GM23338 (cell line): ENCODE measurements around the gene CALM1. TPM values are rescaled to one million over a fixed set of nuclear protein-coding genes. Genes with fewer than 3 reads are reported as not detected.

Experiments
- ATAC-seq: fragments of 200-7000 bp; cut with Tn5 transposase; 3 replicates; pipeline ENCODE4 v1.9.1; 2020
- DNase-seq: peaks from one replicate; pipeline ENCODE4 v3.0.0-alpha.2; 2015; ENCODE audit warnings: low spot score
- H2AFZ ChIP-seq: fragments of 200-600 bp; sonication (generic); 2 replicates; pipeline ENCODE4 v1.8.0; 2016; ENCODE audit warnings: antibody characterized with exemption, mild to moderate bottlenecking, moderate library complexity
- H3F3A ChIP-seq: fragments of 200-600 bp; sonication (generic); replicated peaks from 2 replicates; pipeline ENCODE4 v1.8.0; 2017; ENCODE audit warnings: antibody characterized with exemption, mixed run types, low read depth
- H3K27ac ChIP-seq: fragments of 200-600 bp; sonication (generic); 2 replicates; pipeline ENCODE4 v1.6.1; 2016; ENCODE audit warnings: low read depth
- H3K27me3 ChIP-seq: fragments of 200-600 bp; sonication (generic); 2 replicates; pipeline ENCODE4 v1.8.0; 2016; ENCODE audit warnings: mild to moderate bottlenecking, mixed run types, moderate library complexity; ENCODE audit not compliant: insufficient read depth
- H3K36me3 ChIP-seq: fragments of 200-600 bp; sonication (generic); 2 replicates; pipeline ENCODE4 v1.8.0; 2016; ENCODE audit warnings: mild to moderate bottlenecking; ENCODE audit not compliant: insufficient read depth
- H3K4me1 ChIP-seq: fragments of 200-600 bp; sonication (generic); 2 replicates; pipeline ENCODE4 v1.8.0; 2016; ENCODE audit warnings: mild to moderate bottlenecking, moderate library complexity; ENCODE audit not compliant: insufficient read depth
- H3K4me2 ChIP-seq: fragments of 200-600 bp; sonication (generic); 2 replicates; pipeline ENCODE4 v1.7.1; 2017; ENCODE audit warnings: mixed run types
- H3K4me3 ChIP-seq: fragments of 200-600 bp; sonication (generic); 2 replicates; pipeline ENCODE4 v1.6.1; 2016; ENCODE audit warnings: mixed run types
- H3K79me2 ChIP-seq: fragments of 200-600 bp; sonication (generic); replicated peaks from 2 replicates; pipeline ENCODE4 v1.8.0; 2017; ENCODE audit warnings: mild to moderate bottlenecking; ENCODE audit not compliant: insufficient read depth
- H3K9me2 ChIP-seq: fragments of 200-600 bp; sonication (generic); 2 replicates; pipeline ENCODE4 v1.8.0; 2017; ENCODE audit not compliant: insufficient read depth
- H4K20me1 ChIP-seq: fragments of 200-600 bp; sonication (generic); replicated peaks from 2 replicates; pipeline ENCODE4 v1.8.0; 2017; ENCODE audit warnings: mild to moderate bottlenecking; ENCODE audit not compliant: insufficient read depth
- H3K27ac Mint-ChIP-seq: 2 replicates; pipeline ENCODE4 v1.8.0; 2020; ENCODE audit warnings: inconsistent platforms, mild to moderate bottlenecking, moderate library complexity, mixed read lengths
- H3K27me3 Mint-ChIP-seq: 3 replicates; pipeline ENCODE4 v1.8.0; 2022; ENCODE audit warnings: low read depth, mild to moderate bottlenecking, moderate library complexity, mixed read lengths, inconsistent platforms; ENCODE audit not compliant: insufficient read depth, poor library complexity
- H3K36me3 Mint-ChIP-seq: 3 replicates; pipeline ENCODE4 v1.8.0; 2021; ENCODE audit warnings: low read depth, mild to moderate bottlenecking, inconsistent platforms, moderate library complexity, mixed read lengths
- H3K4me1 Mint-ChIP-seq: 3 replicates; pipeline ENCODE4 v1.8.0; 2020; ENCODE audit warnings: mild to moderate bottlenecking, inconsistent platforms, mixed read lengths
- H3K4me3 Mint-ChIP-seq: 3 replicates; pipeline ENCODE4 v1.8.0; 2021; ENCODE audit warnings: moderate library complexity, mild to moderate bottlenecking, inconsistent platforms, mixed read lengths
- H3K9me3 Mint-ChIP-seq: 3 replicates; pipeline ENCODE4 v1.8.0; 2020; ENCODE audit warnings: moderate library complexity, mild to moderate bottlenecking, inconsistent platforms, mixed read lengths
- CREB1 ChIP-seq: fragments of 250-450 bp; sonication (Bioruptor Pico); IDR thresholded peaks from 2 replicates; pipeline ENCODE4 v1.5.0; 2020; ENCODE audit warnings: low read depth, mild to moderate bottlenecking, moderate library complexity
- CTCF ChIP-seq, 2 experiments: fragments of 200-600 bp in 1 of 2; sonication (generic) in 1 of 2; conservative IDR thresholded peaks; 2 replicates each; pipeline versions ENCODE4 v1.5.1 to v1.6.1; 2016 to 2017; ENCODE audit warnings: antibody characterized with exemption in 2 of 2, low read depth in 2 of 2, mild to moderate bottlenecking in 2 of 2, moderate library complexity in 1 of 2
- EZH2 ChIP-seq: fragments of 200-600 bp; sonication (generic); IDR thresholded peaks from one replicate; pipeline ENCODE4 v1.8.0; 2017; ENCODE audit warnings: antibody characterized with exemption, mild to moderate bottlenecking, low read depth; ENCODE audit not compliant: unreplicated experiment
- EZH2phosphoT487 ChIP-seq: fragments of 200-600 bp; sonication (generic); IDR thresholded peaks from one replicate; pipeline ENCODE4 v1.8.1; 2018; ENCODE audit warnings: antibody characterized with exemption; ENCODE audit not compliant: unreplicated experiment
- JUNB ChIP-seq: IDR thresholded peaks from one replicate; pipeline ENCODE4 v1.6.1; 2016; ENCODE audit warnings: antibody characterized with exemption; ENCODE audit not compliant: unreplicated experiment
- NANOG ChIP-seq: IDR thresholded peaks from 2 replicates; pipeline ENCODE4 v1.6.1; 2016; ENCODE audit warnings: antibody characterized with exemption, borderline replicate concordance
- POLR2AphosphoS5 ChIP-seq: IDR thresholded peaks from 2 replicates; pipeline ENCODE4 v1.6.1; 2016; ENCODE audit warnings: antibody characterized with exemption, low read depth
- STAT1 ChIP-seq: IDR thresholded peaks from one replicate; pipeline ENCODE4 v1.6.1; 2016; ENCODE audit warnings: antibody characterized with exemption; ENCODE audit not compliant: unreplicated experiment
- ZNF114 ChIP-seq: fragments of 250-450 bp; sonication (Bioruptor Pico); IDR thresholded peaks from 2 replicates; pipeline ENCODE4 v1.5.0; 2020; ENCODE audit warnings: mild to moderate bottlenecking, moderate library complexity
- ZNF331 ChIP-seq: fragments of 250-450 bp; sonication (Bioruptor Pico); IDR thresholded peaks from 2 replicates; pipeline ENCODE4 v1.5.0; 2020; ENCODE audit warnings: low read depth, mild to moderate bottlenecking, moderate library complexity
- ZNF462 ChIP-seq: fragments of 250-450 bp; sonication (Bioruptor Pico); IDR thresholded peaks from 2 replicates; pipeline ENCODE4 v1.5.0; 2020; ENCODE audit warnings: mild to moderate bottlenecking, moderate library complexity
- polyA plus RNA-seq: library from polyadenylated mRNA; unstranded; fragments of >200 nt; fragmentation: Nextera tagmentation; extraction: Ambion mirVana; gene quantifications from 2 replicates; pipeline ENCODE4 v1.2.1, GENCODE V29; 2016
- total RNA-seq: library from RNA; depleted of rRNA; stranded (reverse); fragments of >200 nt; shearing (Covaris generic); gene quantifications from 2 replicates; pipeline ENCODE4 v1.2.3, GENCODE V29; 2014
- TF ChIP-seq, protein P1 (sequence below): IDR thresholded peaks from one replicate; pipeline ENCODE4 v1.6.1; 2018; ENCODE audit warnings: antibody characterized with exemption; ENCODE audit not compliant: unreplicated experiment
- TF ChIP-seq, protein P2 (sequence below): IDR thresholded peaks from 2 replicates; pipeline ENCODE4 v1.6.1; 2016; ENCODE audit warnings: antibody characterized with exemption

CALM1 gene
- total and polyA plus RNA-seq, 2 experiments from 2014 or later = 308 to 2,024 TPM

DNA sequence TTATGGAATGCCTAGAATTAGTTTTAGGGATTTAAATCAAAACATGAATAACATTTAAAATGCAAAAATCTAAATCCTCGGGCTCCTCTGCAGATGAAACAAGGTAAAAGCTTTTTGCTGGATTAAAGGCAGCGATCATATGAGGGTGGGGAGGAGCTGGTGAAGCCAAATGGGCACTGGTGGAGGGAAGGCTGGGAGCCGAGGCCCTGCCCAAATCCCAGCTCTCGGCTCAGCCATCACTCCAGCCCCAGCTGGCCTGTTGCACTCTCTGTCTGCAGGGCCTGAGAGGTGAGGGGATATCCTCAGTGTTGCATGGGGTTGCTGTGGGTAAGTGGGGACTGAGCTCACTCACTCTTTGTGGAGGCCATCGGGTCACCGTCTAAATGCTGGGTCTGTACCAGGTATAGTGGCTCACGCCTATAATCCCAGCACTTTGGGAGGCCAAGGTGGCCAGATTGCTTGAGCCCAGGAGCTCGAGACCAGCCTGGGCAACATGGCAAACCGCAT lies 28.6 kb downstream of the CALM1 start:
- Histone ChIP-seq H3K27ac (no peak overlapping the region), H3F3A (no peaks in the 10 kb centered on the region), H3K9me2 (no peaks in the 10 kb centered on the region), H4K20me1 (no peaks in the 10 kb centered on the region), H2AFZ (peak overlapping the region; percentile 95), H3K79me2 (no peaks in the 10 kb centered on the region), H3K4me1 (peaks cover 16% of the 10 kb centered on the region), H3K27me3 (no peaks in the 10 kb centered on the region), H3K4me3 (no peak overlapping the region), H3K36me3 (no peaks in the 10 kb centered on the region), H3K4me2 (peak overlapping the region; percentile 38; the same call in 1 of the 2 replicates)
- TF ChIP-seq ZNF331 (CRISPR knock-in tag) = no peak
- TF ChIP-seq NANOG = no peak
- TF ChIP-seq POLR2AphosphoS5 = no peak
- TF ChIP-seq EZH2 = no peak
- TF ChIP-seq EZH2phosphoT487 = no peak
- TF ChIP-seq, protein P1, sequence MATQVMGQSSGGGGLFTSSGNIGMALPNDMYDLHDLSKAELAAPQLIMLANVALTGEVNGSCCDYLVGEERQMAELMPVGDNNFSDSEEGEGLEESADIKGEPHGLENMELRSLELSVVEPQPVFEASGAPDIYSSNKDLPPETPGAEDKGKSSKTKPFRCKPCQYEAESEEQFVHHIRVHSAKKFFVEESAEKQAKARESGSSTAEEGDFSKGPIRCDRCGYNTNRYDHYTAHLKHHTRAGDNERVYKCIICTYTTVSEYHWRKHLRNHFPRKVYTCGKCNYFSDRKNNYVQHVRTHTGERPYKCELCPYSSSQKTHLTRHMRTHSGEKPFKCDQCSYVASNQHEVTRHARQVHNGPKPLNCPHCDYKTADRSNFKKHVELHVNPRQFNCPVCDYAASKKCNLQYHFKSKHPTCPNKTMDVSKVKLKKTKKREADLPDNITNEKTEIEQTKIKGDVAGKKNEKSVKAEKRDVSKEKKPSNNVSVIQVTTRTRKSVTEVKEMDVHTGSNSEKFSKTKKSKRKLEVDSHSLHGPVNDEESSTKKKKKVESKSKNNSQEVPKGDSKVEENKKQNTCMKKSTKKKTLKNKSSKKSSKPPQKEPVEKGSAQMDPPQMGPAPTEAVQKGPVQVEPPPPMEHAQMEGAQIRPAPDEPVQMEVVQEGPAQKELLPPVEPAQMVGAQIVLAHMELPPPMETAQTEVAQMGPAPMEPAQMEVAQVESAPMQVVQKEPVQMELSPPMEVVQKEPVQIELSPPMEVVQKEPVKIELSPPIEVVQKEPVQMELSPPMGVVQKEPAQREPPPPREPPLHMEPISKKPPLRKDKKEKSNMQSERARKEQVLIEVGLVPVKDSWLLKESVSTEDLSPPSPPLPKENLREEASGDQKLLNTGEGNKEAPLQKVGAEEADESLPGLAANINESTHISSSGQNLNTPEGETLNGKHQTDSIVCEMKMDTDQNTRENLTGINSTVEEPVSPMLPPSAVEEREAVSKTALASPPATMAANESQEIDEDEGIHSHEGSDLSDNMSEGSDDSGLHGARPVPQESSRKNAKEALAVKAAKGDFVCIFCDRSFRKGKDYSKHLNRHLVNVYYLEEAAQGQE = no peak
- TF ChIP-seq STAT1 = no peak
- no peak for TF ChIP-seq ZNF462 (CRISPR knock-in tag)
- TF ChIP-seq CREB1 (CRISPR knock-in tag) = no peak
- no peak for TF ChIP-seq CTCF (conservative IDR thresholded peaks at IDR 0.05; ENCODE audit: low read depth in 2 of 2)
- no peak for TF ChIP-seq ZNF114
- TF ChIP-seq JUNB = no peak
- TF ChIP-seq, protein P2, sequence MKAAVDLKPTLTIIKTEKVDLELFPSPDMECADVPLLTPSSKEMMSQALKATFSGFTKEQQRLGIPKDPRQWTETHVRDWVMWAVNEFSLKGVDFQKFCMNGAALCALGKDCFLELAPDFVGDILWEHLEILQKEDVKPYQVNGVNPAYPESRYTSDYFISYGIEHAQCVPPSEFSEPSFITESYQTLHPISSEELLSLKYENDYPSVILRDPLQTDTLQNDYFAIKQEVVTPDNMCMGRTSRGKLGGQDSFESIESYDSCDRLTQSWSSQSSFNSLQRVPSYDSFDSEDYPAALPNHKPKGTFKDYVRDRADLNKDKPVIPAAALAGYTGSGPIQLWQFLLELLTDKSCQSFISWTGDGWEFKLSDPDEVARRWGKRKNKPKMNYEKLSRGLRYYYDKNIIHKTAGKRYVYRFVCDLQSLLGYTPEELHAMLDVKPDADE = no peak
- H3K4me1 Mint-ChIP-seq = peaks cover 18% of the 10 kb centered on the region
- DNase-seq = no peak
- H3K27ac Mint-ChIP-seq = no peak overlapping the region
- no peaks in the 10 kb centered on the region; the same call in 2 of the 3 replicates for H3K36me3 Mint-ChIP-seq
- H3K4me3 Mint-ChIP-seq = no peak overlapping the region
- peaks cover 11% of the 10 kb centered on the region for H3K27me3 Mint-ChIP-seq
- ATAC-seq = no peak
- no peaks in the 10 kb centered on the region for H3K9me3 Mint-ChIP-seq
